Tibial artery (tissue), 4 donors: ENCODE measurements around the gene MACF1.

Experiments used
- DNase-seq, 2 donors: peaks; one replicate each; pipeline ENCODE4 v3.0.0-alpha.2; 2019
- H3K27ac ChIP-seq, 2 donors: fragments of 200-600 bp; sonication (generic) in 1 of 2; 1 replicate in 1 of 2; 2 replicates in 1 of 2; pipeline ENCODE4 v1.5.1; 2018 to 2019; ENCODE audit warnings: mild to moderate bottlenecking in 1 of 2
- H3K27me3 ChIP-seq, 2 donors: fragments of 200-600 bp; sonication (generic) in 1 of 2; one replicate each; pipeline versions ENCODE4 v1.5.1 to v1.6.0; 2016 to 2019
- H3K36me3 ChIP-seq, 3 donors: fragments of 200-600 bp; sonication (generic) in 2 of 3; one replicate each; pipeline ENCODE4 v1.5.1; 2016 to 2019; ENCODE audit warnings: mild to moderate bottlenecking in 2 of 3
- H3K4me1 ChIP-seq, 4 donors: fragments of 200-600 bp; sonication (generic) in 2 of 4; 1 replicate in 3 of 4; 2 replicates in 1 of 4; pipeline ENCODE4 v1.5.1; 2016 to 2019
- H3K4me3 ChIP-seq, 2 donors: fragments of 200-600 bp; sonication (generic) in 1 of 2; 1 replicate in 1 of 2; 2 replicates in 1 of 2; pipeline ENCODE4 v1.5.1; 2018 to 2019; ENCODE audit warnings: mild to moderate bottlenecking in 2 of 2
- H3K9me3 ChIP-seq, 3 donors: fragments of 200-600 bp; sonication (generic) in 1 of 3; one replicate each; pipeline ENCODE4 v1.5.1; 2016 to 2019
- CTCF ChIP-seq, 2 experiments: fragments of 200-600 bp in 1 of 2; fragments of 450-650 bp in 1 of 2; IDR thresholded peaks; one replicate each; pipeline ENCODE4 v1.5.1; 2017 to 2019; ENCODE audit warnings: antibody characterized with exemption in 2 of 2, mild to moderate bottlenecking in 1 of 2, moderate library complexity in 1 of 2
- intact Hi-C: fragments of 100-400 bp; cut with DNase I; formaldehyde crosslinking; loops from one replicate; pipeline ENCODE4 v1.15.0; 2023; ENCODE audit warnings: low total_unique reads

The MACF1 gene

GRCh38 chr1:39401106-39401505 lies 196.6 kb downstream of the MACF1 start:
- H3K4me1 ChIP-seq, result peaks cover 0 to 58% (median 31%) of the 10 kb centered on the region in 4 donors
- H3K4me3 ChIP-seq, result no peak overlapping the region
- no peak for TF ChIP-seq CTCF (IDR thresholded peaks at IDR 0.05)
- intact Hi-C loops, result loop anchor here (10.0 kb wide), 1 partner anchor 206 kb away; no protein-coding TSS in a partner anchor
- H3K9me3 ChIP-seq, result no peaks in the 10 kb centered on the region
- H3K27ac ChIP-seq, result no peak overlapping the region
- no peaks in the 10 kb centered on the region for H3K36me3 ChIP-seq
- H3K27me3 ChIP-seq, result no peaks in the 10 kb centered on the region
- no peak for DNase-seq

- no peak for DNase-seq
- Histone ChIP-seq H3K4me3 (no peak overlapping the region), H3K4me1 (peaks cover 0 to 49% (median 35%) of the 10 kb centered on the region in 4 donors), H3K9me3 (no peaks in the 10 kb centered on the region), H3K27ac (peak overlapping the region; percentile 30 to 93), H3K27me3 (no peaks in the 10 kb centered on the region), H3K36me3 (no peaks in the 10 kb centered on the region)
- intact Hi-C loops, result loop anchor here (5.0 to 10.0 kb wide), 2 partner anchors 210 to 298 kb away; no protein-coding TSS in a partner anchor
- no peak for TF ChIP-seq CTCF (IDR thresholded peaks at IDR 0.05)
These were observed 200.4 kb downstream of the MACF1 start for GRCh38 chr1:39404876-39405275.

GRCh38 chr1:39405358-39405757 lies 200.9 kb downstream of the MACF1 start:
- peak overlapping the region in 1 of 2 donors; percentile 93 for H3K27ac ChIP-seq
- TF ChIP-seq CTCF (IDR thresholded peaks at IDR 0.05), result no peak
- H3K4me1 ChIP-seq, result peaks cover 0 to 52% (median 40%) of the 10 kb centered on the region in 4 donors
- H3K27me3 ChIP-seq, result no peaks in the 10 kb centered on the region
- intact Hi-C loops, result loop anchor here (5.0 to 10.0 kb wide), 2 partner anchors 211 to 298 kb away; no protein-coding TSS in a partner anchor
- DNase-seq, result no peak
- H3K9me3 ChIP-seq, result no peaks in the 10 kb centered on the region
- H3K36me3 ChIP-seq, result no peaks in the 10 kb centered on the region
- H3K4me3 ChIP-seq, result no peak overlapping the region

- intact Hi-C loops, result loop anchor here (5.0 to 10.0 kb wide), 2 partner anchors 212 to 299 kb away; no protein-coding TSS in a partner anchor
- DNase-seq, result no peak
- no peak for TF ChIP-seq CTCF (IDR thresholded peaks at IDR 0.05)
- H3K27ac ChIP-seq, result peak overlapping the region; percentile 84 to 93
- no peaks in the 10 kb centered on the region for H3K9me3 ChIP-seq
- no peaks in the 10 kb centered on the region for H3K36me3 ChIP-seq
- H3K4me1 ChIP-seq, result peaks cover 0 to 66% (median 53%) of the 10 kb centered on the region in 4 donors
- H3K27me3 ChIP-seq, result no peaks in the 10 kb centered on the region
- H3K4me3 ChIP-seq, result no peak overlapping the region
These were observed 202.3 kb downstream of the MACF1 start for GRCh38 chr1:39406533-39407450.

- H3K4me1 ChIP-seq, result peaks cover 0 to 74% (median 56%) of the 10 kb centered on the region in 4 donors
- DNase-seq, result no peak
- H3K4me3 ChIP-seq, result peak overlapping the region in 1 of 2 donors; percentile 93
These were observed 203.0 kb downstream of the MACF1 start for GRCh38 chr1:39407510-39407895.

More at GRCh38 chr1:39407510-39407895, 203.0 kb downstream of the MACF1 start:
- Histone ChIP-seq H3K27ac (peak overlapping the region; percentile 84 to 93), H3K9me3 (no peaks in the 10 kb centered on the region), H3K36me3 (peaks cover 0 to 1% (median 0%) of the 10 kb centered on the region in 3 donors), H3K27me3 (no peaks in the 10 kb centered on the region)
- intact Hi-C loops, result loop anchor here (5.0 to 10.0 kb wide), 2 partner anchors 213 to 300 kb away; no protein-coding TSS in a partner anchor
- TF ChIP-seq CTCF (IDR thresholded peaks at IDR 0.05), result no peak
